PC-9 (cell line): ENCODE data around the gene POMGNT1. TPM values are rescaled to one million over a fixed set of nuclear protein-coding genes. Genes with fewer than 3 reads are reported as not detected.

Experiments
- BruUV-seq: library from RNA; stranded (reverse); fragments of 400-500 nt; replicated peaks from 2 replicates; lab custom pipeline; 2021; lab: Mats Ljungman, UMichigan
- CTCF ChIA-PET: fragments of 300-600 bp; sonication (Branson Sonifier 250); formaldehyde crosslinking; loops from one replicate; lab custom pipeline; 2022; ENCODE audit warnings: antibody characterized with exemption; lab: Charles Lee
- POLR2A ChIA-PET: fragments of 300-600 bp; sonication (Branson Sonifier 250); formaldehyde crosslinking; loops from one replicate; lab custom pipeline; 2022; ENCODE audit warnings: antibody characterized with exemption; ENCODE audit not compliant: unreplicated experiment; lab: Charles Lee
- DNase-seq, 2 experiments: peaks; one replicate each; pipeline versions ENCODE4 v3.0.0 to v3.0.0-alpha.2; 2015 to 2022; ENCODE audit warnings: mixed read lengths in 1 of 2
- H2AFZ ChIP-seq: fragments of 200-600 bp; sonication (generic); 2 replicates; pipeline ENCODE4 v1.8.1; 2017; ENCODE audit warnings: antibody characterized with exemption
- H3F3A ChIP-seq: fragments of 200-600 bp; sonication (generic); 2 replicates; pipeline ENCODE4 v1.8.1; 2017; ENCODE audit warnings: antibody characterized with exemption, mild to moderate bottlenecking, low read depth; ENCODE audit not compliant: insufficient read depth
- H3K27ac ChIP-seq: fragments of 200-600 bp; sonication (generic); 2 replicates; pipeline ENCODE4 v1.6.1; 2016; ENCODE audit warnings: mixed run types
- H3K27me3 ChIP-seq: fragments of 200-600 bp; sonication (generic); 2 replicates; pipeline ENCODE4 v1.6.1; 2016; ENCODE audit warnings: low read depth, mixed run types; ENCODE audit not compliant: insufficient read depth
- H3K36me3 ChIP-seq: fragments of 200-600 bp; sonication (generic); 2 replicates; pipeline ENCODE4 v1.6.1; 2016; ENCODE audit warnings: low read depth, mixed run types
- H3K4me1 ChIP-seq: fragments of 200-600 bp; sonication (generic); replicated peaks from 2 replicates; pipeline ENCODE4 v1.6.1; 2016; ENCODE audit warnings: mixed run types; ENCODE audit not compliant: insufficient read depth
- H3K4me2 ChIP-seq: fragments of 200-600 bp; sonication (generic); 2 replicates; pipeline ENCODE4 v1.6.1; 2017; ENCODE audit warnings: mixed run types
- H3K4me3 ChIP-seq: fragments of 200-600 bp; sonication (generic); 2 replicates; pipeline ENCODE4 v1.6.1; 2016; ENCODE audit warnings: mixed run types
- H3K79me2 ChIP-seq: fragments of 200-600 bp; sonication (generic); 2 replicates; pipeline ENCODE4 v1.6.1; 2017; ENCODE audit warnings: low read depth, mixed run types
- H3K9me2 ChIP-seq: fragments of 200-600 bp; sonication (generic); 2 replicates; pipeline ENCODE4 v1.8.1; 2017; ENCODE audit warnings: mild to moderate bottlenecking; ENCODE audit not compliant: insufficient read depth
- H3K9me3 ChIP-seq: fragments of 200-600 bp; sonication (generic); 2 replicates; pipeline ENCODE4 v1.8.1; 2016; ENCODE audit warnings: low read depth; ENCODE audit not compliant: insufficient read depth
- H4K20me1 ChIP-seq: fragments of 200-600 bp; sonication (generic); 2 replicates; pipeline ENCODE4 v1.8.1; 2017; ENCODE audit not compliant: insufficient read depth
- CTCF ChIP-seq: fragments of 200-600 bp; sonication (generic); conservative IDR thresholded peaks from 2 replicates; pipeline ENCODE4 v1.6.1; 2017; ENCODE audit warnings: mixed run types, antibody characterized with exemption, mild to moderate bottlenecking, moderate library complexity
- EZH2 ChIP-seq: fragments of 200-600 bp; sonication (generic); IDR thresholded peaks from 2 replicates; pipeline ENCODE4 v1.8.0; 2017; ENCODE audit warnings: antibody characterized with exemption, low read depth
- intact Hi-C: fragments of 100-400 bp; cut with micrococcal nuclease; formaldehyde crosslinking; loops from one replicate; pipeline ENCODE4 v1.10.0; 2022; ENCODE audit not compliant: unreplicated experiment
- total RNA-seq: library from RNA; stranded (reverse); gene quantifications from 2 replicates; pipeline ENCODE4 v1.2.3, GENCODE V29; 2021

Gene POMGNT1
- total RNA-seq, 1 experiment from 2014 or later, result 82.6 TPM

DNA sequence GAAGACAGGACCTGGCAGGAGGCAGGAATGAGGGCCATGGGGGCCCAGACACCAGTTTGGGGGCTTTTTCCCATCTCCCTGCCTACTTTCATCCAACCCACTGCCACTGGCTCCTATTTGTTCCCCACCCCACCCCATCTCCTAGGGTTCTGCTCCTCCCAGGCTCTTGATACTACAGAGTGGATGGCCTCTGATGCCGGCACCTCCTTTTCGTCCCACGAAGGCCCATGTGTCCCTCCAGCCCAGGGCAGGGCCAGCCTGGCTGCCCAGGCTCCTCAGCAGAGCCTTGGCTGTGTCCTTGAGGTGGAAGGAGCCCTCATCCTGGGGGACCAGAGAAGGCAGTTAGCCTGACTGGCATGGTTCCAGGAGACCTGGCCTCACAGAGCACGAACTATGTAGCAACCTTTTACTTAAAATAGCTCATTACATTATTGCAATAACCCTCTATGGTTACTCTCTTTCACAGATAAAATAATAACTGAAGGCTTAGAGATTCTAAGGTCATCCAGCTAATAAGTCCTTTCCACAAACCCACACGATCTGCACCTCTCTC, 3.5 kb downstream of the POMGNT1 start:
- no peak overlapping the region for H2AFZ ChIP-seq
- H3K27me3 ChIP-seq, result no peaks in the 10 kb centered on the region
- H3K9me2 ChIP-seq, result no peaks in the 10 kb centered on the region
- H3K4me2 ChIP-seq, result no peak overlapping the region
- H3K9me3 ChIP-seq, result no peaks in the 10 kb centered on the region
- peaks cover 15% of the 10 kb centered on the region for H3K79me2 ChIP-seq
- POLR2A ChIA-PET, result interaction anchor here (0.8 to 0.9 kb wide), 2 partner anchors 11 to 13 kb away, joined by 4 to 6 read pairs; no protein-coding TSS in a partner anchor
- DNase-seq, result no peak
- no peak overlapping the region for H3K27ac ChIP-seq
- TF ChIP-seq EZH2, result no peak
- TF ChIP-seq CTCF, result no peak
- peaks cover 6% of the 10 kb centered on the region; the same call in 1 of the 2 replicates for H3K36me3 ChIP-seq
- H3K4me3 ChIP-seq, result no peak overlapping the region
- peaks cover 68% of the 10 kb centered on the region for H3F3A ChIP-seq
- no TSS peak for BruUV-seq
- H4K20me1 ChIP-seq, result peaks cover 7% of the 10 kb centered on the region; the same call in 1 of the 2 replicates
- intact Hi-C loops, result no loop called here
- peaks cover 14% of the 10 kb centered on the region for H3K4me1 ChIP-seq
- CTCF ChIA-PET, result interaction anchor here (1.0 kb wide), 1 partner anchor 50 kb away, joined by 3 read pairs; no protein-coding TSS in a partner anchor

GRCh38 chr1:46193984-46194570, 4.2 kb downstream of the POMGNT1 start:
- intact Hi-C loops, result no loop called here
- Histone ChIP-seq H3K36me3 (peaks cover 13% of the 10 kb centered on the region), H3K4me3 (no peak overlapping the region), H3K9me3 (no peaks in the 10 kb centered on the region), H3F3A (peaks cover 74% of the 10 kb centered on the region), H4K20me1 (peaks cover 7% of the 10 kb centered on the region; the same call in 1 of the 2 replicates), H3K27me3 (no peaks in the 10 kb centered on the region), H3K4me1 (peaks cover 10% of the 10 kb centered on the region), H2AFZ (no peak overlapping the region), H3K9me2 (no peaks in the 10 kb centered on the region), H3K79me2 (peaks cover 12% of the 10 kb centered on the region), H3K27ac (no peak overlapping the region), H3K4me2 (no peak overlapping the region)
- BruUV-seq, result no TSS peak
- DNase-seq, result no peak
- TF ChIP-seq CTCF, result no peak
- TF ChIP-seq EZH2, result no peak
- CTCF ChIA-PET, result interaction anchor here (0.6 to 1.0 kb wide), 2 partner anchors 21 to 51 kb away, joined by 3 read pairs; no protein-coding TSS in a partner anchor
- POLR2A ChIA-PET, result interaction anchor here (0.8 kb wide), 1 partner anchor 12 kb away, joined by 4 read pairs; no protein-coding TSS in a partner anchor

- Histone ChIP-seq H3K79me2 (peaks cover 10% of the 10 kb centered on the region), H3K27ac (no peak overlapping the region), H4K20me1 (peaks cover 7% of the 10 kb centered on the region; the same call in 1 of the 2 replicates), H3F3A (peaks cover 82% of the 10 kb centered on the region), H3K4me2 (no peak overlapping the region), H3K36me3 (peaks cover 18% of the 10 kb centered on the region), H3K4me3 (no peak overlapping the region), H3K4me1 (peaks cover 15% of the 10 kb centered on the region), H3K27me3 (no peaks in the 10 kb centered on the region), H2AFZ (no peak overlapping the region), H3K9me3 (no peaks in the 10 kb centered on the region), H3K9me2 (no peaks in the 10 kb centered on the region)
- intact Hi-C loops, result no loop called here
- no peak for DNase-seq
- TF ChIP-seq EZH2 (no peak), CTCF (no peak)
- CTCF ChIA-PET, result no interaction called here
- no TSS peak for BruUV-seq
- POLR2A ChIA-PET, result no interaction called here
These were observed 4.9 kb downstream of the POMGNT1 start for GRCh38 chr1:46193285-46193684.
